Breast epithelium (tissue), 4 donors: Measurements from ENCODE around the gene ULBP2. TPM values are rescaled to one million over a fixed set of nuclear protein-coding genes. Genes with fewer than 3 reads are reported as not detected.
A peak's percentile ranks its signal among the peaks of the same experiment; 100 is the strongest.
"Not testable (repeated sequence)": the region's sequence is repeated elsewhere in the genome, so short reads cannot be mapped to it uniquely, and the experiment has no call there.

ENCODE experiments used
- DNase-seq, 2 donors: peaks; one replicate each; pipeline ENCODE4 v3.0.0-alpha.2; 2019; ENCODE audit warnings: low spot score in 2 of 2
- H3K27ac ChIP-seq, 2 donors: fragments of 200-600 bp; sonication (generic) in 1 of 2; one replicate each; pipeline ENCODE4 v1.5.1; 2016 to 2019; ENCODE audit warnings: mild to moderate bottlenecking in 1 of 2
- H3K27me3 ChIP-seq, 2 donors: fragments of 200-600 bp; sonication (generic) in 1 of 2; one replicate each; pipeline versions ENCODE4 v1.5.1 to v1.6.0; 2017 to 2019; ENCODE audit warnings: control low read depth in 1 of 2, mild to moderate bottlenecking in 1 of 2
- H3K36me3 ChIP-seq: fragments of 200-600 bp; one replicate; pipeline ENCODE4 v1.5.1; 2019
- H3K4me1 ChIP-seq, 2 donors: fragments of 200-600 bp; sonication (generic); one replicate each; pipeline ENCODE4 v1.5.1; 2016 to 2019; ENCODE audit warnings: control low read depth in 1 of 2
- H3K4me3 ChIP-seq, 3 donors: fragments of 200-600 bp; sonication (generic); 1 replicate in 2 of 3; 2 replicates in 1 of 3; pipeline ENCODE4 v1.5.1; 2016 to 2019; ENCODE audit warnings: mild to moderate bottlenecking in 3 of 3, moderate library complexity in 2 of 3
- H3K9me3 ChIP-seq, 2 donors: fragments of 200-600 bp; sonication (generic) in 1 of 2; one replicate each; pipeline ENCODE4 v1.5.1; 2016 to 2019; ENCODE audit warnings: control low read depth in 1 of 2
- CTCF ChIP-seq, 3 donors: fragments of 450-650 bp; IDR thresholded peaks; one replicate each; pipeline ENCODE4 v1.5.1; 2016 to 2017; ENCODE audit warnings: antibody characterized with exemption in 3 of 3, mild to moderate bottlenecking in 3 of 3, moderate library complexity in 3 of 3
- POLR2A ChIP-seq: fragments of 450-650 bp; IDR thresholded peaks from one replicate; pipeline ENCODE4 v1.6.1; 2016; ENCODE audit warnings: antibody characterized with exemption, mild to moderate bottlenecking, moderate library complexity
- POLR2AphosphoS5 ChIP-seq, 3 donors: sonication (generic); formaldehyde crosslinking; IDR thresholded peaks; one replicate each; pipeline ENCODE4 v1.6.1; 2017; ENCODE audit warnings: antibody characterized with exemption in 3 of 3
- intact Hi-C: fragments of 100-400 bp; cut with DNase I; formaldehyde crosslinking; loops from one replicate; pipeline ENCODE4 v1.15.1; 2023; ENCODE audit warnings: low total_unique reads
- total RNA-seq, 3 donors: library from RNA; depleted of rRNA; stranded (reverse); fragments of >200 nt; gene quantifications; one replicate each; pipeline ENCODE4 v1.1.0, GENCODE V29; 2016

The ULBP2 gene
- total RNA-seq, 3 donors from 2014 or later: 0.88 to 1.3 TPM; not detected in 1

- intact Hi-C loops: loop anchor here (5.0 kb wide), 1 partner anchor 89 kb away; no protein-coding TSS in a partner anchor
Measured at GRCh38 chr6:149925974-149926777, 15.6 kb upstream of the ULBP2 start.

GRCh38 chr6:149927025-149927424 lies 14.8 kb upstream of the ULBP2 start:
- H3K27me3 ChIP-seq, DNase-seq, H3K36me3 ChIP-seq, H3K4me1 ChIP-seq, H3K4me3 ChIP-seq, H3K9me3 ChIP-seq, H3K27ac ChIP-seq: not testable (repeated sequence)
- intact Hi-C loops: loop anchor here (5.0 kb wide), 1 partner anchor 90 kb away; no protein-coding TSS in a partner anchor

More at GRCh38 chr6:149925974-149926777, 15.6 kb upstream of the ULBP2 start:
- H3K4me3 ChIP-seq: peak overlapping the region; percentile 43 to 66 (median 59)
- H3K27ac ChIP-seq: peak overlapping the region; percentile 66 to 68
- H3K36me3 ChIP-seq: no peaks in the 10 kb centered on the region
- no peaks in the 10 kb centered on the region for H3K27me3 ChIP-seq
- peaks cover 0 to 4% of the 10 kb centered on the region in 2 donors for H3K4me1 ChIP-seq
- no peaks in the 10 kb centered on the region for H3K9me3 ChIP-seq
- TF ChIP-seq CTCF (IDR thresholded peaks at IDR 0.05) (peak; percentile 97 to 99 (median 99)), POLR2A (no peak)
- DNase-seq: peak; percentile 90 to 92

- H3K27ac ChIP-seq: no peak overlapping the region
- peaks cover 0 to 4% of the 10 kb centered on the region in 2 donors for H3K4me1 ChIP-seq
- peaks cover 0 to 2% of the 10 kb centered on the region in 2 donors for H3K27me3 ChIP-seq
- no peak overlapping the region for H3K4me3 ChIP-seq
- no peak for DNase-seq
- intact Hi-C loops: loop anchor here (5.0 kb wide), 1 partner anchor 92 kb away; no protein-coding TSS in a partner anchor
- no peaks in the 10 kb centered on the region for H3K9me3 ChIP-seq
- H3K36me3 ChIP-seq: no peaks in the 10 kb centered on the region
- no peak for TF ChIP-seq POLR2A
- no peak for TF ChIP-seq CTCF (IDR thresholded peaks at IDR 0.05)
- TF ChIP-seq POLR2AphosphoS5 (IDR thresholded peaks at IDR 0.05): no peak
Measured at GRCh38 chr6:149929422-149929821, 12.4 kb upstream of the ULBP2 start.

- no peaks in the 10 kb centered on the region for H3K9me3 ChIP-seq
- TF ChIP-seq POLR2A: no peak
- H3K27me3 ChIP-seq: peaks cover 0 to 18% of the 10 kb centered on the region in 2 donors
- intact Hi-C loops: no loop called here
- H3K4me3 ChIP-seq: no peak overlapping the region
- no peaks in the 10 kb centered on the region for H3K36me3 ChIP-seq
- H3K27ac ChIP-seq: no peak overlapping the region
- DNase-seq: no peak
- H3K4me1 ChIP-seq: no peaks in the 10 kb centered on the region
Measured at GRCh38 chr6:149931501-149931900, 10.3 kb upstream of the ULBP2 start.

GRCh38 chr6:149933036-149933435 lies 8.8 kb upstream of the ULBP2 start:
- peaks cover 0 to 30% of the 10 kb centered on the region in 2 donors for H3K27me3 ChIP-seq
- no peak for DNase-seq
- TF ChIP-seq POLR2A (no peak), CTCF (IDR thresholded peaks at IDR 0.05) (no peak), POLR2AphosphoS5 (IDR thresholded peaks at IDR 0.05) (no peak)
- no peaks in the 10 kb centered on the region for H3K36me3 ChIP-seq
- no peak overlapping the region for H3K27ac ChIP-seq
- no peaks in the 10 kb centered on the region for H3K9me3 ChIP-seq
- no peaks in the 10 kb centered on the region for H3K4me1 ChIP-seq
- intact Hi-C loops: no loop called here
- no peak overlapping the region for H3K4me3 ChIP-seq

GRCh38 chr6:149933461-149933860 lies 8.4 kb upstream of the ULBP2 start:
- no peak for TF ChIP-seq POLR2A
- no peak for TF ChIP-seq POLR2AphosphoS5 (IDR thresholded peaks at IDR 0.05)
- TF ChIP-seq CTCF (IDR thresholded peaks at IDR 0.05): no peak
- no peaks in the 10 kb centered on the region for H3K9me3 ChIP-seq
- no peak overlapping the region for H3K27ac ChIP-seq
- no peaks in the 10 kb centered on the region for H3K36me3 ChIP-seq
- DNase-seq: no peak
- H3K4me3 ChIP-seq: no peak overlapping the region
- no peaks in the 10 kb centered on the region for H3K4me1 ChIP-seq
- intact Hi-C loops: no loop called here
- H3K27me3 ChIP-seq: peaks cover 0 to 32% of the 10 kb centered on the region in 2 donors
